Measurements from ENCODE around the gene BAIAP2.
"Not testable (repeated sequence)": the region's sequence is repeated elsewhere in the genome, so short reads cannot be mapped to it uniquely, and the experiment has no call there.

GRCh38 chr17:81030312-81030711, 4.6 kb upstream of the BAIAP2 start:
- not testable (repeated sequence) for TF ChIP-seq EZH2 (IDR thresholded peaks at IDR 0.05); POLR2AphosphoS5 (IDR thresholded peaks at IDR 0.05; ENCODE audit: borderline replicate concordance, low read depth, low read length)
